ENCODE measurements around the gene MICB.

MICB gene

DNA sequence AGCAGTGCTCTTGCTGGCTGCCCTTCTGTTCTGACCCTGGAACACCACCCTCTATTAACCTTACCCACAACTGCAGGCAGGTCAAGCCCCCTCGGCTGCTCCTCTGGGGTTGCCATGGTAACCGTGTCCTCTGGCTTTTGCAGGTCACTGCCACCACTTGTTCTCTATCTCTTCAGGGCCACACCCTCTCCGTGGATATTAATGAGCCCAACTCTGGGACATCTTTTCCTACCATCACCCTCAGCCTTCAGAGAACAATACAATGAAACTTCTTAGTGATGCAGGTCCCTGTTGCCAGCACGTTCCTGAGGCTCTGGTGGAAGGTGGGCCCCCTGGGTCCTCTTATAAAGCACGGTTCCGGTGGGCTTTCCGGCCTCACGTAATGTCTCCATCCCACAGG lies 30.8 kb upstream of the MICB start:
- Histone ChIP-seq H3K36me3 (ENCODE audit: insufficient read depth, low read length) (no peaks in the 10 kb centered on the region), H3K4me1 (ENCODE audit: insufficient read depth, low read length) (peaks cover 5% of the 10 kb centered on the region; the same call in 1 of the 2 replicates), H3K9me3 (ENCODE audit: control insufficient read depth, insufficient read depth, low read length) (no peaks in the 10 kb centered on the region), H3K9ac (ENCODE audit: low read depth, low read length) (no peak overlapping the region)

DNA sequence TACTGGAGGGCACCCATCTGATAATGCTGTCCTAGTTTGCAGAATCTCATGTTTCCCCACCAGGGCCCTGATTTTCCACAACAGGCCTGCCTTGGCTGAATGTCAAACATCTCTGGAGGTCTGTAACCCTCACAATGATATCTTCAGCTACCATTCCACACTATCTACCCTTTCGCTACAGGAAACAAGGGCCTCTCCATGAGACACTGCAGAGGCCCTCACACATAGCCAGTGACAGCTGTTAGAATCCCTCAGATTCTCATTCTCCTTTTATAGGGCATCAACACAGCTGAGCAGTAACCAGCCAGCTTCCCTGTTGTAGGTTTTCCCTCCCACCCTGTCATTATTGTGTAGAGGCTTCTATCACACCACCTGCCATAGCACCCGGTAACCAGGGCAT lies 29.6 kb upstream of the MICB start:
- no peak overlapping the region for H3K9ac ChIP-seq (ENCODE audit: low read depth, low read length)
- H3K9me3 ChIP-seq (ENCODE audit: control insufficient read depth, insufficient read depth, low read length), result no peaks in the 10 kb centered on the region
- no peaks in the 10 kb centered on the region for H3K4me1 ChIP-seq (ENCODE audit: insufficient read depth, low read length)

DNA sequence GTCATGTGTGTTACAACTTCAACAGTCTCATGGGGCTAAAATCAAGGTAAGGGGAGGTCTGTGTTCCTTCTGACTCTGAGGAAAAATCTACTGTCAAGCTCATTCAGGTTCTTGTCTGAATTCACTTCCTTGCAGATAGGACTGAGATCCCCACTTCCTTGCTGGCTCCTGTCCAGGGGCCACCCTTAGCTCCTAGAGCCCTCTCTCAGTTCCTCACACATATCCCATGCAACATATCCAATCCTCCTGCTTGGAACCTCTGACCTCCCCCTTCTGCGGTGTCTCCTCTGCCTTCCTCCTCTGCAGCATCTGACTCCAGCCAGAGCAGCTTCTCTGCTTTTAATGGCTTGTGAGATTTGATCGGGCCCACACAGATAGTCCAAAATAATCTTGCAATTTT lies 27.1 kb upstream of the MICB start:
- Histone ChIP-seq H3K36me3 (ENCODE audit: insufficient read depth, low read length) (no peaks in the 10 kb centered on the region), H3K9ac (ENCODE audit: low read depth, low read length) (no peak overlapping the region), H3K4me1 (ENCODE audit: insufficient read depth, low read length) (no peaks in the 10 kb centered on the region), H3K9me3 (ENCODE audit: control insufficient read depth, insufficient read depth, low read length) (no peaks in the 10 kb centered on the region)

More for the DNA sequence above, 29.6 kb upstream of the MICB start:
- H3K36me3 ChIP-seq (ENCODE audit: insufficient read depth, low read length), result no peaks in the 10 kb centered on the region

DNA sequence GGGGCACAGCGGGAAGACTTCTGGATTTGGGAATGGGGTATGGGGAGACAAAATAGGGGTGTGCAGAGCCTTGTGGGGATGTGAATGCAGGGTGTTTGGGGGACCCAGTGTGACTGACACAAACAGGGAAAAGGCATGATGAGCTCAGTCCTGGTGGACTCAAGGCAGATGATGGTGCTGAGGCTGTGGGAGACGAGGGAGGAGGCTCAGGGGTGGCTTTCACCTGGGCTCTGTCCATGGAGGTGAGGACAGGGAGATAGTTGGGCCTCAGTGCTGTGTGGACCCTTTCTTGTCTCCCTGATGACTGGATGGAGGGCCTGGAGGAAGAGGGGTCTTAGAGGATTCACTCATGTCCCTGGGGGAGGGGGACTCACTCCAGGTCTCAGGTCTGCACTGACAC lies 26.2 kb upstream of the MICB start:
- no peaks in the 10 kb centered on the region for H3K36me3 ChIP-seq (ENCODE audit: insufficient read depth, low read length)
- no peaks in the 10 kb centered on the region for H3K4me1 ChIP-seq (ENCODE audit: insufficient read depth, low read length)
- no peak overlapping the region for H3K9ac ChIP-seq (ENCODE audit: low read depth, low read length)
- no peaks in the 10 kb centered on the region for H3K9me3 ChIP-seq (ENCODE audit: control insufficient read depth, insufficient read depth, low read length)

DNA sequence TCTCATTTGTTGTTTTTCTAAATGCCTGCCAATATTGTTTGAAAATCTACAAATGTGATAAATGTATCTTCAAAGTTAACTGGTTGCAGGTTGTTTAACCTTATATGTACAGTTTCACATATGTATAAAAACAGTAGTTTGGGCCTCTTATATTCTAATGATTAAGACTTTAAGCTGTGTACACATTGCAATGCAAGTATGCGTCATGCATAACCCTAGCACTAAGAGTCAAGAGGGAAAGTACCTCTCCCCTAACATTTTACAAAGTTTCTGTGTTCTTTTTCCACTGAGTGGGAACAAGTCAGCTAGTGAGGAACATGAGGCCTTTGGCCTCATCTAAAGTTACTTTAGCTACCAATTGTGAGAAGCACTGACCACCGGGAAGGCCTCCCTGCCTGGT lies 25.7 kb upstream of the MICB start:
- Histone ChIP-seq H3K36me3 (ENCODE audit: insufficient read depth, low read length) (no peaks in the 10 kb centered on the region), H3K4me1 (ENCODE audit: insufficient read depth, low read length) (no peaks in the 10 kb centered on the region), H3K9me3 (ENCODE audit: control insufficient read depth, insufficient read depth, low read length) (no peaks in the 10 kb centered on the region), H3K9ac (ENCODE audit: low read depth, low read length) (no peak overlapping the region)

DNA sequence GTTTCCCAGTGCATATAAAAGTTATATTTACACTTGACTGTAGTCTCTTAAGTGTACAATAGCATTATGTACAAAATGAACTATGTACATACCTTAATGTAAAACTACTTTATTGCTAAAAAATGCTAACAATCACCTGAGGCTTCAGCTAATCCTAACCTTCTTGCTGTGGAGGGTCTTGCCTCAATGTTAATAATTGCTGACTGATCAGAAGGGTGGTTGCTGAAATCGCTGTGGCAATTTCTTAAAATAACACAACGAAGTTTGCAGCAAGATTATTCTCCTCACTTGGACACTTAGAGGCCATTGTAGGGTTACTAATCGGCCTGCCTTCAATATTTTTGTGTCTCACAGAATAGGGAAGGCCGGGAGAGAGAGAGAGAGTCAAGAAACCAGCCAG lies 24.7 kb upstream of the MICB start:
- Histone ChIP-seq H3K9me3 (ENCODE audit: control insufficient read depth, insufficient read depth, low read length) (no peaks in the 10 kb centered on the region), H3K36me3 (ENCODE audit: insufficient read depth, low read length) (no peaks in the 10 kb centered on the region), H3K9ac (ENCODE audit: low read depth, low read length) (no peak overlapping the region), H3K4me1 (ENCODE audit: insufficient read depth, low read length) (no peaks in the 10 kb centered on the region)

DNA sequence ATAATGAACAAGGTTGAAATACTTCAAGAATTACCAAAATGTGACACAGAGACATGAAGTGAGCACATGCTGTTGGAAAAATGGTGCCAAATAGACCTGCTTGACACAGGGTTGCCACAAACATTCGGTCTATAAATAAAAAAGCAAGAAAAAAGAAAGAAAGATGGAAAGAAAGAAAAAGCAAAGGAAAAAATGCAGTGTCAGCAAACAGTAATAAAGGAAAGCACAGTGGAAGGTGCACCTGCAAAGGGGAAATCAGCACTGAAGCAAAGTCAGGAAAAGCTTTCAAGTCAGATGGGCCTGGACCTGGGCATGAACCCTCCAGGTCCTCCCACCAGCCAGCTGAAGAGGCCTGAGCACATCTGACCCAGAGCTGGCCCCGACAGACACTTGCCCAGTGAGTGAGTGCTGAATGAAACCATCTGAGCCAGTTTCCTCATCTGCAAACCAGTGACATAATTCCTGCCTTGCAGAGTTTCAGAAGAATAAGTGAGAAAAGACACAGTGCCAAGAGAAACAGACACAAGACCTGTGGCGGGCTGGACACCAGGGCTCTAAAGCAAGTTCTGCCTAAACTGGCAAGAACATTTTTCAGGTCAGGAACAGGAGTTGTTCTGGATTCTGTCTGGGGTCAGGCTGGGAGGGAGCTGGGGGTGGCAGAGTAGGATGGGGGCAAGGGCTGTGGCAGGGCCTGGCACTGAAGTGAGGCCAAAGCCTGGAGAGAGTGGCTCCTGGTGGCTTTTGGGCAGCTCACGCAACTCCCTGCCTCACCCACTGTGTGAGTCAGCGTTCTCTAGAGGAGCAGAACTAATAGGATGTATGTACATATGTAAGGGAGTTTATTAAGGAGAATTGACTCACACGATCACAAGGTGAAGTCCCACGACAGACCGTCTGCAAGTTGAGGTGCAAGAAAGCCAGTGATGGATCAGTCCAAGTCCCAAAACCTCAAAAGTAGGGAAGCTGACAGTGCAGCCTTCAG lies 23.9 kb upstream of the MICB start:
- Histone ChIP-seq H3K4me1 (ENCODE audit: insufficient read depth, low read length) (no peaks in the 10 kb centered on the region), H3K9ac (ENCODE audit: low read depth, low read length) (no peak overlapping the region), H3K36me3 (ENCODE audit: insufficient read depth, low read length) (no peaks in the 10 kb centered on the region), H3K9me3 (ENCODE audit: control insufficient read depth, insufficient read depth, low read length) (no peaks in the 10 kb centered on the region)

DNA sequence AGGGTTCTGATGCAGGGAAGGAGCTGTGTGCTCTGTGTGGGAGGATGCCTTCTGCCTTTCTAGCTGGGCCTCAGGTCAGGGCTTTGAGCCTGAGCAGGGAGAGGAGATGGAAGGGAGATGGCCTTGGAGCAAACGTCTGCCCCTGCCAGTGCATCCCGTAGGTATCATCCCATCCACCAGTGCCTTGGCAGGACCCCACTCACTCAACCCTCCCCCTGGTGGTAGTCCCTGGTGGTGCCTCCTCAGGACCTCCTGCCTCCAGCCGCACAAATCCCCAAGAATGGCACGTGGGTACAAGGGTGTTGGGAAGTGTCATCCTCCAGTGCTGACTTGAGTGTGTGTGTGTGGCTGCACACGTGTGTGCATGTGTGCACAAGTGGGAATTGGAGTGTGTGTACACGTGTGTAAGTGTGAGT lies 23.1 kb upstream of the MICB start:
- H3K36me3 ChIP-seq (ENCODE audit: insufficient read depth, low read length), result no peaks in the 10 kb centered on the region
- H3K9ac ChIP-seq (ENCODE audit: low read depth, low read length), result no peak overlapping the region
- no peaks in the 10 kb centered on the region for H3K4me1 ChIP-seq (ENCODE audit: insufficient read depth, low read length)
- H3K9me3 ChIP-seq (ENCODE audit: control insufficient read depth, insufficient read depth, low read length), result no peaks in the 10 kb centered on the region

DNA sequence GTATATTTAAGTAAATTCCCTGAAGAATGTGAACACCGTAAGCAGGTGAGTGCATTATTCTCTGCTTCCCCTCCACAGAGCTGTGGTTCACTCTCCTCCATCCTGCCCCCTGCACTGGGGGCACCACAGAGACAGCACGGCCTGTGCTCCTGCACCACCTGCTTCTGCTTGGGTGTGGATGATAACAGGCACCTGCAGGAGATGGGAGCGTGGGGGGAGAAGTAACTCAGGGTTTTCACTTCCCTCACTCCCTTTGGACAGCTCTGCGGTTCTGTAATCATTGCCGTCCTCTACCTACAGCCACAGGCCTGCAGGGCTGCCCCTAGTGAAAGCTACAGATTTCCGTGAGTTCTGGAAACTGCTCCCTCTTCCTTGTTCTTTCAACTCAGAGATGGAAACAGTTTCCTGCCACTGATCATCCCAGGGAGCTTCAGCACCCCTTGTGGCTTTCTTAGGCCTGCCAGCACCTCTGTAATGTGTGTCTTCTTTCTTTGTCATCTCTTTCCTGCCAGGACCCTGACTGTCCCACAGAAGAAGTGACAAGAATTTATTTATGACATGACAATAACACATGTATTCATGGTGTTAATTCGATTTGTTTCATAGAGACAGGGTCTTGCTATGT lies 21.3 kb upstream of the MICB start:
- Histone ChIP-seq H3K9ac (ENCODE audit: low read depth, low read length) (no peak overlapping the region), H3K9me3 (ENCODE audit: control insufficient read depth, insufficient read depth, low read length) (no peaks in the 10 kb centered on the region), H3K4me1 (ENCODE audit: insufficient read depth, low read length) (no peaks in the 10 kb centered on the region), H3K36me3 (ENCODE audit: insufficient read depth, low read length) (no peaks in the 10 kb centered on the region)

DNA sequence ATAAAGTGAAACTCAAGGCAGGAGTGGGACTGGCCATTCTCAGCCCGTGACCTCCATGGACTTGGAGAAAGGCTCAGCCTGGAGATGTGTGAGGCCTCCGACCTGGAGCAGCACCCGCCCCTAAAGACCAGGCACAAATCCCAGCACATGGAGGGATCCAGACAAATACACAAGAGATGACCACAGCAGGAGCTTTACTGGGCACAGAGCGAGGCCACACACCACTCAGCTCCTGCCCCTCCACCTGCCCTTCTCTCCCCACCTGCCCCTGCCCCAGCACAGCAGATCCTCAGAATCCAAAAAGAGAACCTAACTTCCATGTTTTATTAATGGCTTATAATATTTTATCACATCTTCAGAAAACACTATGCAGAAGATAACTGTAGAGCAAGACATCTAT lies 20.4 kb upstream of the MICB start:
- Histone ChIP-seq H3K9me3 (ENCODE audit: control insufficient read depth, insufficient read depth, low read length) (no peaks in the 10 kb centered on the region), H3K36me3 (ENCODE audit: insufficient read depth, low read length) (no peaks in the 10 kb centered on the region), H3K4me1 (ENCODE audit: insufficient read depth, low read length) (no peaks in the 10 kb centered on the region), H3K9ac (ENCODE audit: low read depth, low read length) (no peak overlapping the region)

DNA sequence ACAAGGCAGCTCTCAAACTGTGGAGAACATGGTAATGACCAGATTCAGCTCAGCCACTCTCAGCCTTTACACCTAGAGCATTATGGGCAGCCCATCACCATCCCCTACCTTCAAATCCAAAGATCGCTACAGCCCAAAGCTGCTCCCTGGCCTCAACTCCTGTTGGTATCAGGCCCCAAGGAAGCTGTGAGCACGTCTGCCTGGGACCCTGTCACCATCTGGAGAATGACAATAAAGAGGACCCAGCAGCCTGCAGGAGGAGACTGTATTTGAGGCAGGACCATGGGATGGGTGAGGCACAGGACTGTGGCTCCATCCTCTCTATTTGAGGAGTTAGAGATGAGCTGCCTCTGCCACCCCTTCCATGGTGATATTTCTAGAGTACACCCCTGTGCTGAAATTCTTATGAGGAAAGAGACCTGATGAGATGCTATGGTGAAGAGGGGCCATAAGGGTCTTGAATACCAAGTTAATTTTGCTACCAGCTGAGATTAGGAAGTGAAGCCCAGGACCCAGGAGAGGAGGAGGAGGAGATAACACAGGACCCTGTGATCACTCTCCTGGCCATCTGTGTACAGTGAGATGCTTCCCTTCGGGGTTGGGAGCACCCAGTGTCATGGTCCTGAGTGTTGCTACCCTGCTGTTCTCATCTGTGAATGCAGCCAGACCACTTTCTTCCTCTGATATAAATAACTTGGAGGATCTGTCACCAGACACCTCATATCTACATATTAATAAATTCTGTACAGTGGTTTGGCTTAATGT lies 19.6 kb upstream of the MICB start:
- Histone ChIP-seq H3K9ac (ENCODE audit: low read depth, low read length) (no peak overlapping the region), H3K36me3 (ENCODE audit: insufficient read depth, low read length) (no peaks in the 10 kb centered on the region), H3K9me3 (ENCODE audit: control insufficient read depth, insufficient read depth, low read length) (no peaks in the 10 kb centered on the region), H3K4me1 (ENCODE audit: insufficient read depth, low read length) (no peaks in the 10 kb centered on the region)

DNA sequence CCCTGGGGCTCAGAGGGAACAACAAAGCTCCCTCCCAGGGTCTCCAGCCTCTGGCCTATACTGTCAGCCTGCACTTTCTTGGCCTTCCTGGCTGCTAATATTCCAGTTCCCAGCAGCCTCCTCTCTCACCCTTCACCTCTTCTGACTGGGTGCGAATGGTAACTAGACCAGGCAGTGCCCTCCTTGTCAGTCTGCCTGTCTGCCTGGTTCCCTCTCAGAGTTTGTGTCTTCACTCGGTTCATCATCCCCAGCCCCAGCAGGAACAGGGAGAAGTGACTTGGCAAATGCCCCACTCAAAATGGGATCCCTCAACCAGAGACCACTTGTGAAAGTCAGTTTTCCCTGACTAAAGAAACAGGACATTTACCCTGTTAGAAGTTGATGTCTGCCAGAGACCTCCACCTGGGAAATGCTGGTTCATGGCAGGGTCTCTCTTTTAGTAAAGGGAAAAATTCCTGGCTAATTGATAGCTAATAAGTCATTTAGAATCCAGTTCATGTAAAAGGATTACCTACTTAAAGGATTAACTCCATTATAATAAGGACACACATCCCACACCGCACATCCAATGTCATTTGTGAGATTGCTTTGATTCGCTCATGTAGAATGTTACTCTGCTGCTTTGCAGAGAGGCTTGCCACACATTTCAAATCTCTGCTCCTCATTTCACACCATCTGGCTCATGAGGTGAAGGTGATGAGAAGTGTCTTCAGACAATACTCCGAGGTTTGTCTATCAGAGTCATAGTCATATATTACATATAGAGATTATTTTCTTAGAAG lies 18.6 kb upstream of the MICB start:
- Histone ChIP-seq H3K9ac (ENCODE audit: low read depth, low read length) (no peak overlapping the region), H3K4me1 (ENCODE audit: insufficient read depth, low read length) (no peaks in the 10 kb centered on the region), H3K36me3 (ENCODE audit: insufficient read depth, low read length) (no peaks in the 10 kb centered on the region), H3K9me3 (ENCODE audit: control insufficient read depth, insufficient read depth, low read length) (no peaks in the 10 kb centered on the region)

DNA sequence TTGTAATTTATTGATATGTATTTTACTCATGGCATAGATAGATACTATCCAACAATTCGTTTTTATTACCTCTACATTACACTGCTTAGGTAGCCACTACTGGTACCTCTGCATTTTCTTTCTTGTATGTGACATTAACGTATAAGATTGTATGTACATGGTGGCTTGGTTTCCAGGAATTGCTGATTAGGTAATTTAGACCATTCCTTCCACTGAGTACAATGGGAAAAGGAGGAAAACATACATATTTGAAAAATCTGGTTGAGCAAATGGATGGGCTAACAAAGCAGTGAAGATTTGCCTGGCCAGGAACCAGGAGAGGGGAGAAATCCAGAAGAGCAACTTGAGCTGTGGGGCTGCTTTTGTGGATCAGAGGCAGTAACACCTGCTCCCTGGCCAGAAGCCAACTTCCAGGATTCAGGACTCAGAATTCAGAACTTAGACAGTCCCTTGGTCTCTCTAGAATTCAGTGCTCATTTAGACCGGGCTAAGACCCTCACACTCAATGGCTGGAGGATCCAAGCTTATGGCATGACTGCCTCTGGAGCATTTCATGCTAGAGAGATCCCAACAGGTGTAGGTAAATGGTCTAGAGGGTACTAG lies 17.9 kb upstream of the MICB start:
- Histone ChIP-seq H3K36me3 (ENCODE audit: insufficient read depth, low read length) (no peaks in the 10 kb centered on the region), H3K9me3 (ENCODE audit: control insufficient read depth, insufficient read depth, low read length) (no peaks in the 10 kb centered on the region), H3K4me1 (ENCODE audit: insufficient read depth, low read length) (no peaks in the 10 kb centered on the region), H3K9ac (ENCODE audit: low read depth, low read length) (no peak overlapping the region)

DNA sequence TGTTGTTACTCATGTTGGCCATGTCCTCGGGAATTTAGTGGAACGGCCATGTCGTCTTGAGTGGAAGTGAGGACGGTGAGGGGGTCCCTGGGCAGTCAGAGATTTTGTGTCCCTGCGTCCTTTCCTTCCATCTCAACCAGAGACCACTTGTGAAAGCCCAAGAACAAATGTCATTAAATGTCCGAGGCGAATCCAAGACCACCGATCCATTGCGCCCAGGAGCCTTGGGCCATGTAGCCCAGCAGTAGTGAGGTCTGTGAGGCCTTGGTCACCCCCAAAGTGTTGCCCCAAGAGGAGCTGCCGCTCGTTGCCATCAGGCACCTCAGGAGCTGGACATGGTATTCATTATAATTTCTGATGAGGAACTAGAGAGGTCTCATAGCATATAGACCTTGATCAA lies 17.4 kb upstream of the MICB start:
- no peaks in the 10 kb centered on the region for H3K9me3 ChIP-seq (ENCODE audit: control insufficient read depth, insufficient read depth, low read length)

More for the DNA sequence above, 17.4 kb upstream of the MICB start:
- H3K4me1 ChIP-seq (ENCODE audit: insufficient read depth, low read length), result no peaks in the 10 kb centered on the region
- no peaks in the 10 kb centered on the region for H3K36me3 ChIP-seq (ENCODE audit: insufficient read depth, low read length)
- no peak overlapping the region for H3K9ac ChIP-seq (ENCODE audit: low read depth, low read length)
